Astrocyte (in vitro differentiated cells and primary cell): Measurements from ENCODE around the gene IFT27.

Experiments
- CTCF ChIP-seq: IDR thresholded peaks from 2 replicates; pipeline ENCODE4 v1.5.1; 2011; ENCODE audit warnings: low read depth, mild to moderate bottlenecking, inconsistent platforms, low read length, moderate library complexity; ENCODE audit not compliant: insufficient read depth
- EZH2 ChIP-seq: IDR thresholded peaks from 2 replicates; pipeline ENCODE4 v1.6.1; 2012; ENCODE audit warnings: mild to moderate bottlenecking, low read length, inconsistent platforms; ENCODE audit not compliant: insufficient read depth

GRCh38 chr22:36806835-36807234, 30.9 kb upstream of the IFT27 start:
- TF ChIP-seq CTCF = no peak
- TF ChIP-seq EZH2 = no peak
